HepG2 (cell line): Measurements from ENCODE around the gene SRXN1. TPM values are rescaled to one million over a fixed set of nuclear protein-coding genes. Genes with fewer than 3 reads are reported as not detected.

Experiments
- ARID2 ChIP-seq: sonication (generic); formaldehyde crosslinking; IDR thresholded peaks from 2 replicates; pipeline ENCODE4 v1.8.1; 2022; ENCODE audit warnings: mild to moderate bottlenecking, missing genetic modification reagents, borderline replicate concordance
- ARNTL ChIP-seq: sonication (generic); formaldehyde crosslinking; IDR thresholded peaks from 2 replicates; pipeline ENCODE4 v1.4.0; 2020; ENCODE audit warnings: mild to moderate bottlenecking, missing genetic modification reagents
- CREM ChIP-seq, 2 experiments: sonication (generic) in 1 of 2; formaldehyde crosslinking in 1 of 2; IDR thresholded peaks; 2 replicates each; pipeline versions ENCODE4 v1.4.0 to v1.6.1; 2016 to 2020; ENCODE audit warnings: antibody characterized with exemption in 1 of 2, mild to moderate bottlenecking in 1 of 2, missing genetic modification reagents in 1 of 2
- EED ChIP-seq: sonication (generic); formaldehyde crosslinking; IDR thresholded peaks from 2 replicates; pipeline ENCODE4 v1.5.0; 2020; ENCODE audit warnings: mild to moderate bottlenecking, missing genetic modification reagents
- EHMT2 ChIP-seq: fragments of 200-600 bp; sonication (generic); IDR thresholded peaks from 2 replicates; pipeline ENCODE4 v1.7.0; 2017; ENCODE audit warnings: antibody characterized with exemption, low read depth, low read length, borderline replicate concordance
- FOXO4 ChIP-seq: sonication (generic); formaldehyde crosslinking; conservative IDR thresholded peaks from 2 replicates; pipeline ENCODE4 v1.8.1; 2023; ENCODE audit warnings: missing genetic modification reagents
- GMEB2 ChIP-seq: IDR thresholded peaks from 2 replicates; pipeline ENCODE4 v1.6.1; 2016; ENCODE audit warnings: missing biosample characterization, missing genetic modification reagents, low read depth
- HOXA5 ChIP-seq: sonication (generic); formaldehyde crosslinking; IDR thresholded peaks from 2 replicates; pipeline ENCODE4 v1.4.0; 2020; ENCODE audit warnings: missing genetic modification reagents
- KLF16 ChIP-seq, 2 experiments: sonication (generic) in 1 of 2; formaldehyde crosslinking in 1 of 2; IDR thresholded peaks; 2 replicates each; pipeline versions ENCODE4 v1.6.1 to v1.8.0; 2016 to 2023; ENCODE audit warnings: missing genetic modification reagents in 2 of 2, missing compliant biosample characterization in 1 of 2
- MED8 ChIP-seq: sonication (generic); formaldehyde crosslinking; IDR thresholded peaks from 2 replicates; pipeline ENCODE4 v1.8.1; 2023; ENCODE audit warnings: mild to moderate bottlenecking, missing genetic modification reagents; ENCODE audit not compliant: insufficient replicate concordance
- PCBP1 ChIP-seq: fragments of 200-400 bp; formaldehyde crosslinking; IDR thresholded peaks from 2 replicates; pipeline ENCODE4 v1.6.1; 2017; ENCODE audit warnings: mild to moderate bottlenecking, low read depth, low read length, borderline replicate concordance
- RARA ChIP-seq: IDR thresholded peaks from 2 replicates; pipeline ENCODE4 v1.6.1; 2016; ENCODE audit warnings: missing genetic modification reagents, missing compliant biosample characterization
- RFX3 ChIP-seq: IDR thresholded peaks from 2 replicates; pipeline ENCODE4 v1.6.1; 2016; ENCODE audit warnings: missing biosample characterization, missing genetic modification reagents
- SP2 ChIP-seq: sonication (generic); formaldehyde crosslinking; IDR thresholded peaks from 2 replicates; pipeline ENCODE4 v1.5.1; 2020; ENCODE audit warnings: mild to moderate bottlenecking, missing genetic modification reagents
- SP4 ChIP-seq: sonication (generic); formaldehyde crosslinking; IDR thresholded peaks from 2 replicates; pipeline ENCODE4 v1.8.1; 2023; ENCODE audit warnings: mild to moderate bottlenecking, missing genetic modification reagents
- SSRP1 ChIP-seq: IDR thresholded peaks from 2 replicates; pipeline ENCODE4 v1.6.1; 2016; ENCODE audit warnings: control low read depth
- XRCC5 ChIP-seq: fragments of 200-400 bp; formaldehyde crosslinking; optimal IDR thresholded peaks from 2 replicates; pipeline ENCODE3; 2017; ENCODE audit warnings: mild to moderate bottlenecking, low read length
- ZBTB42 ChIP-seq: sonication (generic); formaldehyde crosslinking; IDR thresholded peaks from 2 replicates; pipeline ENCODE4 v1.5.0; 2020; ENCODE audit warnings: mild to moderate bottlenecking, missing genetic modification reagents
- ZMYM2 ChIP-seq: sonication (generic); formaldehyde crosslinking; IDR thresholded peaks from 2 replicates; pipeline ENCODE4 v1.8.0; 2022; ENCODE audit warnings: mild to moderate bottlenecking, missing genetic modification reagents
- ZNF10 ChIP-seq: sonication (generic); formaldehyde crosslinking; IDR thresholded peaks from 2 replicates; pipeline ENCODE4 v1.4.0; 2020; ENCODE audit warnings: mild to moderate bottlenecking, low read depth, missing genetic modification reagents, borderline replicate concordance
- ZNF235 ChIP-seq: sonication (generic); formaldehyde crosslinking; IDR thresholded peaks from 2 replicates; pipeline ENCODE4 v1.8.1; 2023; ENCODE audit warnings: mild to moderate bottlenecking, missing genetic modification reagents, borderline replicate concordance
- ZNF331 ChIP-seq: sonication (generic); formaldehyde crosslinking; IDR thresholded peaks from 2 replicates; pipeline ENCODE4 v1.4.0; 2020; ENCODE audit warnings: missing genetic modification reagents
- ZNF33B ChIP-seq: sonication (generic); formaldehyde crosslinking; IDR thresholded peaks from 2 replicates; pipeline ENCODE4 v1.5.1; 2020; ENCODE audit warnings: mild to moderate bottlenecking, missing genetic modification reagents
- ZNF484 ChIP-seq: sonication (generic); formaldehyde crosslinking; IDR thresholded peaks from 2 replicates; pipeline ENCODE4 v1.5.1; 2020; ENCODE audit warnings: mild to moderate bottlenecking, low read depth, missing genetic modification reagents, borderline replicate concordance
- ZNF501 ChIP-seq: sonication (generic); formaldehyde crosslinking; IDR thresholded peaks from 2 replicates; pipeline ENCODE4 v1.5.1; 2020; ENCODE audit warnings: mild to moderate bottlenecking, moderate library complexity, missing genetic modification reagents
- ZNF546 ChIP-seq: sonication (generic); formaldehyde crosslinking; conservative IDR thresholded peaks from 2 replicates; pipeline ENCODE4 v1.8.1; 2023; ENCODE audit warnings: mild to moderate bottlenecking, missing genetic modification reagents
- ZNF644 ChIP-seq: IDR thresholded peaks from 2 replicates; pipeline ENCODE4 v1.6.1; 2016; ENCODE audit warnings: low read depth
- ZSCAN30 ChIP-seq: sonication (generic); formaldehyde crosslinking; IDR thresholded peaks from 2 replicates; pipeline ENCODE4 v1.5.0; 2020; ENCODE audit warnings: mild to moderate bottlenecking, missing genetic modification reagents
- polyA plus RNA-seq, 8 experiments: library from polyadenylated mRNA; depleted of rRNA in 3 of 8; stranded (reverse) in 7 of 8; unstranded in 1 of 8; fragments of >200 nt; fragmentation: Illumina TruSeq in 4 of 8; extraction: Trizol in 4 of 8; gene quantifications; 2 replicates each; pipeline versions ENCODE4 v1.2.1 to v1.2.3, GENCODE V29; 2011 to 2016; ENCODE audit warnings: low read depth in 4 of 8, missing spikeins in 1 of 8, mixed read lengths in 1 of 8; ENCODE audit not compliant: insufficient read depth in 1 of 8
- total RNA-seq, 5 experiments: library from RNA; depleted of rRNA; stranded (reverse); fragments of >200 nt; fragmentation: Illumina TruSeq; extraction: Trizol; gene quantifications; 2 replicates each; pipeline ENCODE4 v1.2.3, GENCODE V29; 2016; ENCODE audit warnings: low read depth in 1 of 5

Gene SRXN1
- total and polyA plus RNA-seq, 2 of the 13 experiments (the other 11 are each of a cell fraction or from before 2014, with no cell fraction given) = 29.9 to 87.7 TPM

GRCh38 chr20:653590-654416 lies 803 bp upstream of the SRXN1 start (continued):
- TF ChIP-seq FOXO4 (CRISPR knock-in tag) (0 out of 2 replicates have a peak, but pooled peaks have one; percentile 80), SP4 (CRISPR knock-in tag) (peak; percentile 22; the same call in 1 of the 2 replicates), SP2 (peak; percentile 47; the same call in 1 of the 2 replicates), RFX3 (CRISPR knock-in tag) (no peak), ARID2 (CRISPR knock-in tag) (no peak), RARA (CRISPR knock-in tag) (peak; percentile 69), MED8 (CRISPR knock-in tag) (peak; percentile 70), EED (CRISPR knock-in tag) (0 out of 2 replicates have a peak, but pooled peaks have one; percentile 30), ZNF501 (CRISPR knock-in tag) (peak; percentile 95), SSRP1 (CRISPR knock-in tag) (peak; percentile 95; the same call in 1 of the 2 replicates), CREM (IDR thresholded peaks at IDR 0.05) (0 out of 2 replicates have a peak, but pooled peaks have one; percentile 46), CREM (CRISPR knock-in tag; IDR thresholded peaks at IDR 0.05) (no peak; the same call in 1 of the 2 replicates), ZNF484 (CRISPR knock-in tag) (no peak), ZNF33B (peak; percentile 85; the same call in 1 of the 2 replicates), ZNF644 (CRISPR knock-in tag) (peak; percentile 60; the same call in 1 of the 2 replicates), HOXA5 (CRISPR knock-in tag) (peak; percentile 7; the same call in 1 of the 2 replicates), GMEB2 (CRISPR knock-in tag) (no peak), ARNTL (CRISPR knock-in tag) (peak; percentile 49; the same call in 1 of the 2 replicates), ZBTB42 (CRISPR knock-in tag) (peak; percentile 75; the same call in 1 of the 2 replicates), EHMT2 (no peak), ZNF10 (CRISPR knock-in tag) (no peak), ZMYM2 (CRISPR knock-in tag) (peak; percentile 92), PCBP1 (no peak), ZNF546 (CRISPR knock-in tag) (no peak), ZSCAN30 (peak; percentile 91), ZNF331 (no peak; the same call in none of the 2 replicates), KLF16 (CRISPR knock-in tag; IDR thresholded peaks at IDR 0.05) (no peak; a peak in 1 of 4 replicates), XRCC5 (peak; percentile 62), ZNF235 (CRISPR knock-in tag) (0 out of 2 replicates have a peak, but pooled peaks have one; percentile 33)
